NCI-H1417 (cell line): Measurements from ENCODE around the gene ADK.
A peak's percentile ranks its signal among the peaks of the same experiment; 100 is the strongest.
"Not testable (repeated sequence)": the region's sequence is repeated elsewhere in the genome, so short reads cannot be mapped to it uniquely, and the experiment has no call there.

Experiments
- DNase-seq, 3 experiments: peaks; one replicate each; lab custom pipeline; 2025; lab: John Stamatoyannopoulos, UW

Gene ADK

DNA sequence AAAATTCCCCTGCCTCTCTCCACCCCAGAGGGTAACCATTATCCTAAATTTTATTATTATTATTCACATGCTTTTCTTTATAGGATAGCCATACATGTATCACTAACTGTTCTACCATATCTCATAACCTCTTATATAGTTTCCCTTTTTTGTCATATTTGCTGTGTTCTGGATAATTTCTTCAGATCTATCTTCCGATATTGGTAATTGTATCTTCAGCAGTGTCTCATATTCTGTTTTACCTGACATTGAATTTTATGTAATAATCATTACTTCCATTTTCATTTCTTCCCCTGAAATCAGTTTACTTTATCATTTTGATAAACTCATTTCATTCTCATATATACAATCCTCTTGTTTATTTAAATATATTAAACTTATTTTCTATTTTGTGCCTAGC is 273.5 kb downstream of the ADK start:
- no peak for DNase-seq

DNA sequence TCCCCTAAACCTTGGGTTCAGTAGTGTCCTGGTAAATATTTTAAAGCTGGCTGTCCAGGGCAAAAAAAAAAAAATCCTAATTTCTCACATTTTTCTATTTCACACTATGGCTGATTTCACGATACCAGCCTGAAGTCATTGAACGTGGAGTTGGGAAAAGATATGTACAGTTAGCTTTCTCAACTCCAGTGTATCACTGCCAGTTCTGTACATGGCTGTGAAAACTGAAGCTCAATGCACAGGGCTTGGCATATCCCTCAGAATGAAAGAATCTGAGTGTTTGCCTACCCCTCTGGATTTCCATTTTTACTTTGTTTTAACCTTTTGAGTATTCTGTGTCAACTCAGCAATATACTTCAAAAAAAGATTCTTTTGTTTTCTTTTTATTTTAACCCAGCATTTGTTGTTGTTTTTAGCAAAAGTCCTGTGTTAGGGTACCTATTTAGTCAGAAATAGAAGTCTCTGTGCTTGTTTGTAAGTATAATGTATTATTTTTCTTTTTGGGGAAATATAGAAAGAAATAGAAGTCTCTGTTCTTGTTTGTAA is 274.5 kb downstream of the ADK start:
- DNase-seq: no peak

DNA sequence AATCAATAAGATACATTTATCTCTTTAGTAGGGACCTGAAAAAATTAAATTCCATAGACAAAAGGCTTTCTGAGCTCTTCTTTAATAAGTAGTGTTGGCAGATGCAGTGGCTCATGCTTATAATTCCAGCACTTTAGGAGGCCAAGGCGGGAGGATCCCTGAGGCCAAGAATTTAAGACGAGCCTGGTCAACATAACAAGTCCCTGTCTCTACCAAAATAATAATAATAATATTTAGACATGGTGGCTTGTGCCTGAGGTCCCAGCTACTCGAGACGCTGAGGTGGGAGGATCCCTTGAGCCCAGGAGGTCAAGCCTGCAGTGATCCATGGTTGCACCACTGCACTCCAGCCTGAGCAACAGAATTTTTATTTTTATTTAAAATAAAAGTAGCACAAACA is 280.8 kb downstream of the ADK start:
- no peak for DNase-seq

DNA sequence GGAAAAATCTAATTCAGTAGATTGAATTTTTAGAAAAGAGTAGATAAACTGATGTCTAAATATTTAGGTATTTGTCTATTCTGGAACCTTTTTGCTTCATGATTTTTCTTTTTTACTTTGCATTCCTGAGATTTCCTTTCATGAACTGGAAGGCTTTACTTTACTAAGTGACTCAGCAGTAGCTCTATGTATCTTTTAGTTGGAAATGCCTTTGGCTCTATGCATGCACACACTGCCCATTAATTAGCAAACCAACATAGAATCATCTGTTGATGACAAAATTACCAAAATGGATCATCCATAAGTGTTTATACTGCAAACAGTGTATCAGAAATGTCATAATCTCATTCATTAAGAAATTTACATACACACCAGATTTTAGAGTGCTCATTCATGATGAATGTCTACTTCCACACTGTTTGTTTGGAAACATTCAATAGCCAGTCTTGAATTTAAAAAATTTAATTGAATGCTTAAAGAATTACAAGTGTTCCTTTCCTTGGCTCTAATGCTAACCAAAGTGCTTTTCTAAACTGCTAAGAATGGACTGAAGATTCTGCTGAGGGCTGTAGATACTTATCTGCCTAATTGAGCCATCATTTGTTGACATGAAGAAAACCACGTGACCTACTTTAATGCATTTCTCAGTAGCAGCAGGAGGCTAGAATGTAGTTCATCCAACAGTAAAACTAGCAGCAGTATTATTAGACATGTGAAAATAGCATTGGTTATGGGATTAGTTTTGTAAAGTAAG is 282.0 kb downstream of the ADK start:
- peak; percentile 5 to 68 (median 66) for DNase-seq

DNA sequence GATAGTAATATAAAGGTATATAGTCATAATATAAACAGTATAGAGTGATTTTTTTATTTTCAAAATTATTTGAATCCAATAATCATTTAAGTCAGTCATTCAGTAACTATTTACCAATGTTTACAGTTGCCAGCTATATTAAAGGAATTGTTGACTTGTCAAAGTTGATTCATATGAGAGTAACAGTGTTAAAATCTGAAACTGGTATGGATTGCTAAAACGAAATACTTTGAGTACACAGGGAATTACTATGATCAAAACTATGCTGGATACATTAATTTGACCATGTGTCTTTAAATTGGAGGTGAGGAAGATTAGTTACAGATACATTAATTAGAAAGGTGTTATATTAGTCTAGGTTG is 282.6 kb downstream of the ADK start:
- no peak for DNase-seq

DNA sequence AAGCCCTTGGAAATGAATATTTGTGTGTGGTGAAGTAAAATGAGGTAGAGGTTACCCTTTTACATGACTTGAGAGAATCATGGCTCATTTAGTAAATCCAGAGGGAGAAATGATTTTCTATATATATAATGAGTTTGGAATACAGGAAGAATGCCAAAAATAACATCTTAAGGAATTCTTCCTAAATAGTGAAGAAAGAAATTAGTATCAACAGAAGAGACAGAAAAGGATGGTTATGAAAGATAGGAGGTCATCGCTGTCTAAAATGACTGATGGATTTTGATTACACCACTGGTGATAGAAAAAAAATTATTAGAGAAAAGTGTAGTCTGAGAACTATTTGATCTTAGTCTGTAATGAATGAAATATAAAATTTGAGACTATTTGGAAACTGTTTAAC is 283.0 kb downstream of the ADK start:
- DNase-seq: no peak

DNA sequence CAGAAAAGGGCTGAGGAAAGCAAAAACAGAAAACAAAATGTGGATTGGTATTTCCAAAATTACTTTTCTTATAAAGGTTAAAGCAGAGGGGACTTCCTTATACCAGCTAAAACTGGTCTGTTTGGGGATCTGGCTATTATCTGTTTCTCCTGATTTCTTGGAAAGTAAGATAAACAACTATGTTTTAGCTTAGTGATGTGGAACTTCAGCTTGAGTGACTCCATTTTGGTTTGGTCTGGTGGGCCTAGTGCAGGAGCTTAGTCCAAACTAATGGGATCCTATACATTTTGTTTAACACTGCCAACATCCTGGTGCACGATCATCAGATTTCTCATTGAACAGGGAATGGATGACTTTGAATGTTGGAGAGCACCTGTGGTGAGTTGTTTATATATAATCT is 283.5 kb downstream of the ADK start:
- no peak for DNase-seq

DNA sequence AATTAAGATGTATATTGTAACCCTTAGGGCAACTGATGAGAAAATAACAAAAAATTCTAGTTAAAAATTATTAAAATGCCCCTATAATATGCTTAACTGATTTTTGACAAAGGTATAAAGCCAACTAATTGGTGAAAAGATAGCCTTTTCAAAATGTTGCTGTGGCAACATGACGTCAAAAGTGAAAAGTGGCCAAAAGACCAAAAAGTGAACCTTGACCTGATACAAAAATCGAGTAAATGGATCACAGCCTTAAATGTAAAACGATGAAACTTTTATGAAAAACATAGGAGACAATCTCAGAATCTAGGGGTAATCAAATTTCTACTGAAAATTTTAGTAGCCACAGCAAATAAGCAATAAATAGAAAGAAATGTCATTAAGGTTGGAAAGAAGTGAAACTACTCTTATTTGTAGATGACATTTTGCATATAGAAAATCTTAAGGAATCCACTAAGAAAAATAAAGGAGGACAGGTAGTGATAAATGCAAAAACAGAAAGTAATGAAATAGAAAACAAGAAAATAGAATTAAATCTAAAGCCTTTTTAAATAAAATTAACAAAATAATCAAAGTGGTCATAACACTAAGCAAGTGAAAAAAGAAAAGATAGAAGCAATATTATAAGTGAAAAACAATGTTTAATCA is 285.6 kb downstream of the ADK start:
- DNase-seq: no peak

DNA sequence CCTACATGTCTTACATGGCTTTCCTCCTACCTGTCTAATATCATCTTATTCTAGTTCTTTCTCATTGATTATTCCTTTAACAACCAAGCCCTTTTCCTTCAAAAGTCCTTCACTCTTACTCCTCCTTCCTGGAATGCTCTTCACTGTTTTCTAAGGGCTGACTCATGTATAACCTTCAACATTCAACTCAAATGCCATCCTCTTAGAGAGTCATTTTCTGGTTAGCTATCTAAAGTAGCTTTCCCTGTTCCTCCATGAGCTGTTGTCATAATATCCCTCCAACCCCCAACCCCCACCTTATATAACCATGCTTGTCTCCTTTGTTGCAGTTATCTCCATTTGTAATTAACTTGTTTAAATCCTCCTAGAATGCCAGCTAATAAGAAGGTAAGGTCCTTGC is 286.8 kb downstream of the ADK start:
- DNase-seq: no peak

DNA sequence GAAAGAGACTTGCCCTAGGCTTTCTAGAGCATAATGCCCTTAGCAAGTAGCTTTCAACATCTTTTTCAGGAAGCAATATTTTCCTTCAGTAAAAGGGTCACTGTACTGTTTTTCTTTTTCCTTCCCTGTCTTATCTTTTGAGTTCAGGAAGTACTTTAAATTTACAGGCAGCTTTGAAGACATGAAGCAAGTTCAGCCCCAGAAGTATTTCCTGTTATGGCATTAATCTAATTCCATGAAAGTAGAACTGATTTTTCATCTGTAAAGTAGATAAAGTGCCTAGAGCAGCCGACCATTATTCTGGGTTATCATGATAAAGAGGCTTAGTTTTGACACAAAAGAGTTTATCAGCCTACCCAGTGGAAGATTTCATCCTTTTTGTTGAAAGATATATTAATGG is 288.2 kb downstream of the ADK start:
- no peak for DNase-seq

DNA sequence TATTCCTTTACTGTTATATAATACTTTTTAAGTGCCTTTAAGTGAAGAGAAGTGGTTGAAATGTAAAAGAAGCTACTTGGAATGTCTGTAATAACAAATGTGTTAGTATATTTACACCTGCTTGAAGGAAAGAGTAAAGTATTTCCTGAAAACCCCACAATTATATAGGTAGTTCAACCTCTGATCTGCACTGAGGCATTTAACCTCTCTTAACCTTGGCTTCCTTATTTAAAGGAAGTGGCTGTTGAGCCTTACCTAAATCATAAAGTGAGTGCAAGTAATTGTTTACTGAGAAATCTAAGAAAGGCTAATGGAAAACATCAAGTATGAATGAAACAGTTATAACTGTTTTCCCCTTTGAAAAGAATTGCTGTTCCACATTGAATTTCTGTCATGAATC is 294.5 kb downstream of the ADK start:
- DNase-seq: peak in 1 of 3 experiments; percentile 17

DNA sequence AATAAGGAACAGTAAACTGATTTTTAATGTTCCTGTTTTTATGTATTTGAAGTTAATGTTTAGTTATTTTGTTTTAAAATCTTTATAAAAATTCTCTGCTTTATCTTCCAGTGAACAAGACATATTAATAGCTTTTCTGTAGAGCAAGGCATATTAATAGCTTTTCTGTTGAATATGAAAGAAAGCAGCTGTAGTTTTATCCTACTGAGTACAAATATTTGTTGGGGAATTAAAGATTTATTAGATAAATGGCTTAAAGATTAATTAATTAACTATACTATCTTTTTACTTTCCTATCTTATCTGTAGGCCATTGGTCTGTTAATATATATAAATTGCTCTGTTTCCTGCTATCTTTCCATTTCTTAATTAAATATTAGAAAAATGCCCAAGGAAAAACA is 299.6 kb downstream of the ADK start:
- no peak for DNase-seq

DNA sequence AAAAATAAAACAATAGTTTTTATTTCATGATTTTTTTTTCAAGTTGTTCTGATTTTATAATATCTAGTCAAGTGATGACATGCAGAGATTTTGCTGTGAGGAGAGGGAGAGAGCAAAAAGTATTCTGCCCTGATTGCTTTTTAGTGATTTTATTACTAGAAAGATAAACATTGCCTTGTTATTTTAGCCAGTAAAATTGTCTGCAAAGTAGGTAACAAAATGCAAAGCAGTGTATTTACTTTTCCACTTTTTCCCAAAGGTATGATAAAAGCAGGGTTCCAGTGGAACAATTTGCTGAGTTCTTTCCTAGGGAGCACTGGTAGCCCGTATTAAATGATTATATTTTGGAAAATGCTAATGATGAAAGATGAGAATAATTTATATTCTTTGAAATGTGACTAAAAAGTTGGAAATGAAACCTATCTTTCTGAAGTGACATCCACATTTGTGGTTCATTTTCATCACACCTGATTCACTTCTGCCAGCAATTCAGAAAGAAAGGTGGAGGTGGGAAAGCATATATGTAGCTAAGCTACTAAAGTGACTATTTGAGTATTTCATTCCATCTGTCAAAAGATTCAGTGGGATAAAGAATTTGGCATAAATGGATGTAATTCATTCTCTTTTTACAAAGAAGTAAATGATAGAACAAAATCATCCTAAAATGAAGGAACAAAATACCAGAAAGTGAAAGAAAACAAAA is 300.3 kb downstream of the ADK start:
- no peak for DNase-seq

DNA sequence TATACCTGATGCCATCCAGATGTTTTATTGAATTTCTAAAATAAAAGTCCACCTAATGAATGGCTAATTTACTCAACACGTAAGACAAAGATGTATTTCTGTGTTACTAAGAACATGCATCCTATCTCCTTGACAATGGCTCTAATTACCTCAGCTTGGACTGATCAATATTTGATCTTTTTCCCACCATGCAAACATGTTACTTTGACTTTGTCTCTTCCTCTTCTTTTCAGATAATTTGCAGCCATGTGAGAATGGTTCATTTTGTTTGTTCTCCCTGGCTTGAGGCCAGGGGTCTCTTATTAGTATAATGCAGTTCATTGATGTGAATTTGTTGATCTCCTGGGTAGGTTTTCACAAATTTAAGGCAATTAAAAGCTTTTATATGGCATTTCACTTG is 302.1 kb downstream of the ADK start:
- DNase-seq: peak in 2 of 3 experiments; percentile 7 to 66

DNA sequence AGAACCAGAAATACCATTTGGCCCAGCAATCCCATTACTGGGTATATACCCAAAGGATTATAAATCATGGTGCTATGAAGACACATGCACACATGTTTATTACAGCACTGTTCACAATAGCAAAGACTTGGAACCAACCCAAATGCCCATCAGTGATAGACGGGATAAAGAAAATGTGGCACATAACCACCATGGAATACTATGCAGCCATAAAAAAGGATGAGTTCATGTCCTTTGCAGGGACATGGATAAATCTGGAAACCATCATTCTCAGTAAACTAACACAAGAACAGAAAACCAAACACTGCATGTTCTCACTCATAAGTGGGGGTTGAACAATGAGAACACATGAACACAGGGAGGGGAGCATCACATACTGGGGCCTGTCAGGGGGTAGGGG is 306.5 kb downstream of the ADK start:
- DNase-seq: not testable (repeated sequence)

DNA sequence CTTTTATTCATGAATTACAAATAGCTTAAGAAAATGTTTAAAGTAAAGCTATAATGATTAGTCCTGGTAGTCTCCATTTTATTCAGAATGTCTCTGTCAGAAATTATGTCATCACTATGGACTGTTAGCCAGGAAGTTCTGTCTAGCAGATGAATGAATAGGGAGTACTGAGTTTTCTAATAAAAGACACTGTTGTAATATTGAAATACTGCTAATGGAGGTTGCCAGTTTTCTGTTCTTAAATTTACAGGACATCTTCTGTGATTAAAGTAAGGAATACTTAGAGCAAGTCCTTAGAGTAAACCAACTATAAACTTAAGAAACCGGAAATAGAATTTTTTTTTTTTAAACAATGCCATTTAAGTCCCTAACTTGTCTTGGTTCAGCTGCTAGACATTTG is 309.8 kb downstream of the ADK start:
- DNase-seq: peak in 1 of 3 experiments; percentile 23

DNA sequence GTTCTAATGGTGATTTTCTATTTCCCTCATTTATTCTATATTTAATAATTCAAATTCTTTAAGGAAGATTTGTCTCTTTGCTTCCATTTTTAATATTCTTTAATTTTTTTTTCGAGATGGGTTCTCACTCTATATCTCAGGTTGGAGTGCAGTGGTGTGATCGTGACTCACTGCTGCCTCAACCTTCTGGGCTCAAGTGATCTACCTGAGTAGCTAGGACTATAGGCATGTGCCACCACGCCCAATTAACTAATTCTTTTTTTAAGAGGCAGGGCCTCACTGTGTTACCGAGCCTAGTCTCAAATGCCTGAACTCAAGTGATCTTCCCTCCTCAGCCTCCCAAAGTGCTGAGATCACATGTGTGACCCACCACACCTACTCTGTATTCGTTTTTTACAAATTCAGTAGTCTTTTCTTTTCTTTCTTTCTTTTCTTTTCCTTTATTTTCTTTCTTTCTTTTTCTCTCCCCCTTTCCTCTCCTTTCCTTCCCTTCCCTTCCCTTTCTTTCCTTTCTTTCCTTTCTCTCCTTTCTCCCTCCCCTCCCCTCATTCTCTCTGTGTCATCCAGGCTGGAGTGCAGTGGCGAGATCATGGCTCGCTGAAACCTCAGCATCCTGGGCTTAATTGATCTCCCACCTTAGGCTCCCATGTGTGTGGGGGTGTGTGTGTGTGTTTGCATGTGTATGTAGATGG is 323.1 kb downstream of the ADK start:
- no peak for DNase-seq

DNA sequence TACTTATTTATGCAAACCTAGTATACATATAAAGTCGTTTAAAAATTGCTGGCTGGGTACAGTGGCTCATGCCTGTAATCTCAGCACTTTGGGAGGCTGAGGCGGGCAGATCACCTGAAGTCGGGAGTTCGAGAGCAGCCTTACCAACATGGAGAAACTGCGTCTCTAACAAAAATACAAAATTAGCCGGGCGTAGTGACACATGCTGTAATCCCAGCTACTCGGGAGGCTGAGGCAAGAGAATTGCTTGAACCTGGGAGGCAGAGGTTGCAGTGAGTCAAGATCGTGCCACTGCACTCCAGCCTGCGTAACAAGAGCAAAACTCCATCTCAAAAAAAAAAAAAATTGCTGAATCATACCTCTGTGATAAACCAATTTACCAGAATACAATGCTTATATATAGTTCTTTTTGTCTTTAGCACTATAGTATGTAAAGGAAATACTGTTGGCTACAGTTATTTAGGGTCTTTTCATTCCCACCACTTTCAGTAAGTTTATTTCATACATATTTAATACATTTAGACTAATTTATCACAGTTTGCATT is 325.2 kb downstream of the ADK start:
- DNase-seq: not testable (repeated sequence)

DNA sequence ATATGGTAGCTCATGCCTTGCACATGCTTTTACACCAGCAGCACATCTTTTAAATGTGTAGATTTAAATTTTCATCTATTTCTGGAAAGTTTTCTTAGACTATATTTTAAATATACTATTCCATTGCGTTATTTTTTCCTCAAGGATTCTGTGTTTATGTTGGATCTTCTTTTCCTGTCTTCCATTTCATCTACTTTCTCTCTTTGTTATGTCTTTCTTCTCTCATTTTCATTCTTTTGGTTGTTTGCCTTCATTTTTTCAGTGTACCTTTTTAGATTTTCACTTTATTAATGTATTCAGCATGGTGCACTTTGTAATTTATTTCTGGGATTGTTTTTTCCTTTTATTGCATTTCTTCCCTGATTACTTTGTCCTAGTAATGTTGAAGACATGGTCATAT is 329.8 kb downstream of the ADK start:
- no peak for DNase-seq

DNA sequence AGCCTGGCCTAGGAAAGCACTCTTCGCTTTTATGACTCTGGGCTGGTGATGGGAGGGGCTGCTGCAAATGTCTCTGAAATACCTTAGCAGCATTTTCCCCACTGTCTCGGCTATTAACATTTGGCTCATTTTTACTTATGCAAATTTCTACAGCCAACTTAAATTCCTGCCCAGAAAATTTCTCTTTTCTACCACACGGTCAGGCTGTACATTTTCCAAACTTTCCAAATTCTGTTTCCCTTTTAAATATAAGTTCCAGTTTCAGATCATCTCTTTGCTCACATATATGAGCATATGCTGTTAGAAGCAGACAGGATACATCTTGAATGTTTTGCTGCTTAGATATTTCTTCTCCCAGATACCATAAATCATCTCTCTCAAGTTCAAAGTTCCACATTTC is 332.3 kb downstream of the ADK start:
- DNase-seq: no peak

DNA sequence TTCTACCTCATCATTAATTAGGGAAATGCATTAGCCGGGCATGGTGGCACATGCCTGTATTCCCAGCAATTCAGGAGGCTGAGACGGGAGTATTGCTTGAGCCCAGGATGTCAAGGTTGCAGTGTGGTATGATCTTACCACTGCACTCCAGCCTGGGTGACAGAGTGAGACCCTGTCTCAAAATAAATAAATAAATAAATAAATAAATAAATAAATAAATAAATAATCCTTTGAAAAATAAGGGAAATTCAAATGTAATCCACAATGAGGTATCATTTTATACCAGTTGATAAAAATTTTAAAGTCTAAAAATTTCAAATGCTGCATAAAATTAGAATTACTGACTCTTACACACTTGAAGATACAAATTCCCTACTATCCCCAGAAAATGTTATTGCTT is 334.3 kb downstream of the ADK start:
- no peak for DNase-seq

DNA sequence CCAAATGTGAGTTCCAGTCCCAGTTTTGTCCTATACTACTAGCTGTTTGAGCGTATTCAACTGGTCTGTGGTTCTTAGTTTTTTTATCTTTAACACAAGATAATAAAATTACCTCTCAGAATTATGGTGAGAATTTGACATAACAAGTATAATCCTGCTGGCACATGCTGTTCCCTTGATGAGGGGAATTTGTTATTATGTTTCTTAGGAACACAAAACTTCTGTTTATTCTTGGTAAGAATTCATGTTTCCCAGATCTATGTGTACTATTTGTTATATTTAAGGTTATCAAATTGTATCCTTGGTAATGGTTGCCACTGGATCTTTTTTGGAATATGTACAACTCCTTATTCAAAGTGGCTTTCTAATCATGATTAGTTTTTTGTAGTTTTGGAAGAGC is 335.6 kb downstream of the ADK start:
- no peak for DNase-seq
